ENCODE data around the gene GRK3. TPM values are rescaled to one million over a fixed set of nuclear protein-coding genes. Genes with fewer than 3 reads are reported as not detected.

Gene GRK3
- total and polyA plus RNA-seq, 2 donors from 2014 or later, result 1.6 to 11.5 TPM

- no peak overlapping the region for H3K27ac ChIP-seq (ENCODE audit: low read depth in 2 of 2, low read length in 2 of 2)
- no peak overlapping the region for H3K9ac ChIP-seq (ENCODE audit: low read length in 3 of 3)
- no peak for TF ChIP-seq CTCF (IDR thresholded peaks at IDR 0.05; ENCODE audit: borderline replicate concordance, extremely low read depth, insufficient read depth)
- FAIRE-seq (no peak), DNase-seq (no peak)
- H3K9me3 ChIP-seq (ENCODE audit: control insufficient read depth in 2 of 3, insufficient read depth in 1 of 3, low read length in 3 of 3), result no peaks in the 10 kb centered on the region
- H3K4me3 ChIP-seq (ENCODE audit: low read length in 3 of 3), result no peak overlapping the region
- peaks cover 0 to 4% (median 0%) of the 10 kb centered on the region in 3 donors for H3K36me3 ChIP-seq (ENCODE audit: control insufficient read depth in 2 of 3, insufficient read depth in 3 of 3, low read length in 3 of 3)
- peaks cover 0 to 4% (median 0%) of the 10 kb centered on the region in 3 donors for H3K4me1 ChIP-seq (ENCODE audit: control insufficient read depth in 2 of 3, insufficient read depth in 2 of 3, low read depth in 1 of 3, low read length in 3 of 3)
- H3K27me3 ChIP-seq (ENCODE audit: control insufficient read depth, insufficient read depth, low read length), result no peaks in the 10 kb centered on the region
- intact Hi-C loops (cut with DNase I), result loop anchor here (5.0 kb wide), 1 partner anchor 233 kb away; no protein-coding TSS in a partner anchor
Observed at GRCh38 chr22:25695146-25695545, 130.7 kb downstream of the GRK3 start.

- Histone ChIP-seq H3K4me1 (ENCODE audit: control insufficient read depth in 2 of 3, insufficient read depth in 2 of 3, low read depth in 1 of 3, low read length in 3 of 3) (peaks cover 0 to 4% (median 0%) of the 10 kb centered on the region in 3 donors), H3K9me3 (ENCODE audit: control insufficient read depth in 2 of 3, insufficient read depth in 1 of 3, low read length in 3 of 3) (no peaks in the 10 kb centered on the region), H3K4me3 (ENCODE audit: low read length in 3 of 3) (no peak overlapping the region), H3K27ac (ENCODE audit: low read depth in 2 of 2, low read length in 2 of 2) (no peak overlapping the region), H3K27me3 (ENCODE audit: control insufficient read depth, insufficient read depth, low read length) (no peaks in the 10 kb centered on the region), H3K36me3 (ENCODE audit: control insufficient read depth in 2 of 3, insufficient read depth in 3 of 3, low read length in 3 of 3) (peaks cover 0 to 2% (median 0%) of the 10 kb centered on the region in 3 donors), H3K9ac (ENCODE audit: low read length in 3 of 3) (no peak overlapping the region)
- no peak for TF ChIP-seq CTCF (IDR thresholded peaks at IDR 0.05; ENCODE audit: borderline replicate concordance, extremely low read depth, insufficient read depth)
- DNase-seq (peak in 2 of 5 donors; percentile 43 to 54), FAIRE-seq (no peak)
- intact Hi-C loops (cut with DNase I), result loop anchor here (5.0 kb wide), 1 partner anchor 234 kb away; no protein-coding TSS in a partner anchor
Observed at GRCh38 chr22:25696763-25697162, 132.3 kb downstream of the GRK3 start.

DNA sequence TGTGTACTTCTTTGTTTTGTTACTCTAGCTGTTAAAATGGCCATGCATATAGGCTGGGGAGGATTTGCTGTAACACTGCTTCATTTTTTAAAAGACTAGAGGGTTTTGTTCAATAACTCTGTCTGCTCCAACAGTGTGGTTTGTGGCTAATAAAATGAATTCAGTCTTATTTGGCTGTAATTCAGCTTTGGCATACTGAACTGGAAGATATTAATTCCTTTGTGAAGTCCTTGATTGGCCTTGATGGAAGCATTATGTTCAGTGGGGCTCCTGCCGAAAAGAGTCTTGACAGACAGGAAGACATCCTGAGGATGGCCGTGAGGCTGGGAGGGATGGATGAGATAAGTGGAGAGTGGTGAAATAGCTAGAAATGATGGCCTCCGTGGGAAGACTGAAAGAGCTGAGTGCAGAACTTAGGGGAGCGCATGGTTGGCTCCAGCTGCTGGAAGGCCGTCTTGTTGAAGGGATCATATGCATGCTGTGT, 132.7 kb downstream of the GRK3 start:
- Histone ChIP-seq H3K9ac (ENCODE audit: low read length in 3 of 3) (no peak overlapping the region), H3K36me3 (ENCODE audit: control insufficient read depth in 2 of 3, insufficient read depth in 3 of 3, low read length in 3 of 3) (peaks cover 0 to 2% (median 0%) of the 10 kb centered on the region in 3 donors), H3K27ac (ENCODE audit: low read depth in 2 of 2, low read length in 2 of 2) (no peak overlapping the region), H3K4me3 (ENCODE audit: low read length in 3 of 3) (no peak overlapping the region), H3K4me1 (ENCODE audit: control insufficient read depth in 2 of 3, insufficient read depth in 2 of 3, low read depth in 1 of 3, low read length in 3 of 3) (peaks cover 0 to 4% (median 0%) of the 10 kb centered on the region in 3 donors), H3K27me3 (ENCODE audit: control insufficient read depth, insufficient read depth, low read length) (no peaks in the 10 kb centered on the region), H3K9me3 (ENCODE audit: control insufficient read depth in 2 of 3, insufficient read depth in 1 of 3, low read length in 3 of 3) (no peaks in the 10 kb centered on the region)
- DNase-seq, result peak in 2 of 5 donors; percentile 24 to 64
- no peak for TF ChIP-seq CTCF (IDR thresholded peaks at IDR 0.05; ENCODE audit: borderline replicate concordance, extremely low read depth, insufficient read depth)
- FAIRE-seq, result no peak
- intact Hi-C loops (cut with DNase I), result loop anchor here (5.0 kb wide), 1 partner anchor 235 kb away; no protein-coding TSS in a partner anchor
